Transverse colon (tissue), 4 donors: ENCODE measurements around the gene CHP2.

ENCODE experiments used
- EP300 ChIP-seq: sonication (generic); formaldehyde crosslinking; IDR thresholded peaks from one replicate; pipeline ENCODE4 v1.6.1; 2017; ENCODE audit warnings: antibody characterized with exemption, low read depth
- POLR2A ChIP-seq: fragments of 450-650 bp; IDR thresholded peaks from one replicate; pipeline ENCODE4 v1.6.1; 2016; ENCODE audit warnings: antibody characterized with exemption, mild to moderate bottlenecking, moderate library complexity
- POLR2AphosphoS5 ChIP-seq, 3 donors: sonication (generic); formaldehyde crosslinking; IDR thresholded peaks; one replicate each; pipeline ENCODE4 v1.6.1; 2016; ENCODE audit warnings: antibody characterized with exemption in 3 of 3
- TF ChIP-seq, protein P1 (sequence below), 5 experiments: fragments of 200-600 bp in 3 of 5; fragments of 450-650 bp in 2 of 5; sonication (generic) in 3 of 5; IDR thresholded peaks; 1 replicate in 2 of 5; 2 replicates in 3 of 5; pipeline ENCODE4 v1.5.1; 2016 to 2017; ENCODE audit warnings: antibody characterized with exemption in 5 of 5, inconsistent platforms in 3 of 5, mild to moderate bottlenecking in 2 of 5, moderate library complexity in 1 of 5

DNA sequence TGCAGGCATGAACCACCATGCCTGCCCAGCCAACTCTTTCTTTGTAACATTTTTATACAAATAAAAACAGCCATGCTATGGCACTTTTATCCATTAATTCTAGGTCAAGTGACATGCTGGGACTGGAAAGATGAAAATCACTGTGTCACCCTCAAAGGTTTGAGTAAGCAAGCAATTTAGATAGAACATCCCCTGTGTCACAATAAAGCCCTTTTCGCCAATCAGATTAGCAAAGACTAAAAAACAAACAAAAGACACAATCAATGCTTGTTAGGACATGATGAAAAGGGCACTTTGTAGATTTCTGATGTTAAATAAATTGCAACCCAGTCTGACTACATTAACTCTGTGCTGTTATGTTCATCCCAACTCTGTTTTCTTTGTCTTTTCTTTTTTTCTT is 26.4 kb downstream of the CHP2 start:
- TF ChIP-seq, protein P1, sequence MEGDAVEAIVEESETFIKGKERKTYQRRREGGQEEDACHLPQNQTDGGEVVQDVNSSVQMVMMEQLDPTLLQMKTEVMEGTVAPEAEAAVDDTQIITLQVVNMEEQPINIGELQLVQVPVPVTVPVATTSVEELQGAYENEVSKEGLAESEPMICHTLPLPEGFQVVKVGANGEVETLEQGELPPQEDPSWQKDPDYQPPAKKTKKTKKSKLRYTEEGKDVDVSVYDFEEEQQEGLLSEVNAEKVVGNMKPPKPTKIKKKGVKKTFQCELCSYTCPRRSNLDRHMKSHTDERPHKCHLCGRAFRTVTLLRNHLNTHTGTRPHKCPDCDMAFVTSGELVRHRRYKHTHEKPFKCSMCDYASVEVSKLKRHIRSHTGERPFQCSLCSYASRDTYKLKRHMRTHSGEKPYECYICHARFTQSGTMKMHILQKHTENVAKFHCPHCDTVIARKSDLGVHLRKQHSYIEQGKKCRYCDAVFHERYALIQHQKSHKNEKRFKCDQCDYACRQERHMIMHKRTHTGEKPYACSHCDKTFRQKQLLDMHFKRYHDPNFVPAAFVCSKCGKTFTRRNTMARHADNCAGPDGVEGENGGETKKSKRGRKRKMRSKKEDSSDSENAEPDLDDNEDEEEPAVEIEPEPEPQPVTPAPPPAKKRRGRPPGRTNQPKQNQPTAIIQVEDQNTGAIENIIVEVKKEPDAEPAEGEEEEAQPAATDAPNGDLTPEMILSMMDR (IDR thresholded peaks at IDR 0.05): no peak
- TF ChIP-seq POLR2A (no peak), POLR2AphosphoS5 (IDR thresholded peaks at IDR 0.05) (no peak), EP300 (no peak)
